ENCODE results near the gene DUSP1. TPM values are rescaled to one million over a fixed set of nuclear protein-coding genes. Genes with fewer than 3 reads are reported as not detected.

DUSP1 gene
- total and polyA plus RNA-seq, 2 of the 13 experiments (the other 11 are each of a cell fraction or from before 2014, with no cell fraction given): 27.1 to 55.5 TPM

DNA sequence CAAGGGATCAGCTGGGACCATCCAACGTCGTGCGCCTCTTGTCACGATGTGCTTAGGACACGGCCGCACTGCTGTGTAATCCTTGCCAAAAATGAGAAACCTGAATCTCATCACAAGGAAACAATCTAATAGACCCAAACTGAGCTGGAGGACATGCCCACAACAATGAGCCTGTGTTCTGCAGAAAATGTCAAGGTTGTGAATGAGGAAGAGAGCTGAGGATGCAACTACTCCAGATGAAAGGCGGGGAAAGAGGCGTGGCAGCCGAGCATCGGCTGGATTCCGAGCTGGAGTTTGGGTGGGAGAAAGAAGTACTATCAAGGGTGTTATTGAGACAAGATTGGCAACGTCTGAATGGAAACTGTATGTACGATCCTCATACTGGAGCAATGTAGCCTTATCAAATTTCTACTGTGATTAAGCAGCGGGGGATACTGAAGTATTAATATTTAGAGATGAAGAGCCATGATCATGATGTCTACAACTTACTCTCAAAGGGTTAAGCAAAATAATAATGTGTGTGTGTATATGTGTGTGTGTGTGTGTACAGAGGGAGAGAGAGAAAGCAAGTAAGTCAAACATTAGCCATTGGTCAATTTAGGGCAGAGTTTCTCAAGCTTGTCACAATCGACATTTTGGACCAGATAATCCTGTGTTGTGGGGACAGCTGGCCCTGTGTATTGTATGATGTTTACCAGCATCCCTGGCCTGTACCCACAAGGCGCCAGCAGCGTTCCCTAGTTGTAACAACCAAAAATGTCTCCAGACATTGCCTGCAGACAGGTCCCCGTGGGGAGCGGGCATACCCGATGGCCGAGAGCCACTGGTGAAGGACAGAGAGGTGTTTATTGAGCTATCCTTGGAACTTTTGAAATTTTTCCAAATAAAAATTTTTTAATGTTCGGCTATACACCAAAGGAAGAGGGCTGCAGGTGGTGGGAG is 46.5 kb downstream of the DUSP1 start (continued):
- no peak for TF ChIP-seq ZZZ3 (CRISPR knock-in tag; IDR thresholded peaks at IDR 0.05; ENCODE audit: borderline replicate concordance)
- TF ChIP-seq, protein P1, sequence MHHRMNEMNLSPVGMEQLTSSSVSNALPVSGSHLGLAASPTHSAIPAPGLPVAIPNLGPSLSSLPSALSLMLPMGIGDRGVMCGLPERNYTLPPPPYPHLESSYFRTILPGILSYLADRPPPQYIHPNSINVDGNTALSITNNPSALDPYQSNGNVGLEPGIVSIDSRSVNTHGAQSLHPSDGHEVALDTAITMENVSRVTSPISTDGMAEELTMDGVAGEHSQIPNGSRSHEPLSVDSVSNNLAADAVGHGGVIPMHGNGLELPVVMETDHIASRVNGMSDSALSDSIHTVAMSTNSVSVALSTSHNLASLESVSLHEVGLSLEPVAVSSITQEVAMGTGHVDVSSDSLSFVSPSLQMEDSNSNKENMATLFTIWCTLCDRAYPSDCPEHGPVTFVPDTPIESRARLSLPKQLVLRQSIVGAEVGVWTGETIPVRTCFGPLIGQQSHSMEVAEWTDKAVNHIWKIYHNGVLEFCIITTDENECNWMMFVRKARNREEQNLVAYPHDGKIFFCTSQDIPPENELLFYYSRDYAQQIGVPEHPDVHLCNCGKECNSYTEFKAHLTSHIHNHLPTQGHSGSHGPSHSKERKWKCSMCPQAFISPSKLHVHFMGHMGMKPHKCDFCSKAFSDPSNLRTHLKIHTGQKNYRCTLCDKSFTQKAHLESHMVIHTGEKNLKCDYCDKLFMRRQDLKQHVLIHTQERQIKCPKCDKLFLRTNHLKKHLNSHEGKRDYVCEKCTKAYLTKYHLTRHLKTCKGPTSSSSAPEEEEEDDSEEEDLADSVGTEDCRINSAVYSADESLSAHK (CRISPR knock-in tag; IDR thresholded peaks at IDR 0.05; ENCODE audit: borderline replicate concordance): no peak
- TF ChIP-seq, protein P2, sequence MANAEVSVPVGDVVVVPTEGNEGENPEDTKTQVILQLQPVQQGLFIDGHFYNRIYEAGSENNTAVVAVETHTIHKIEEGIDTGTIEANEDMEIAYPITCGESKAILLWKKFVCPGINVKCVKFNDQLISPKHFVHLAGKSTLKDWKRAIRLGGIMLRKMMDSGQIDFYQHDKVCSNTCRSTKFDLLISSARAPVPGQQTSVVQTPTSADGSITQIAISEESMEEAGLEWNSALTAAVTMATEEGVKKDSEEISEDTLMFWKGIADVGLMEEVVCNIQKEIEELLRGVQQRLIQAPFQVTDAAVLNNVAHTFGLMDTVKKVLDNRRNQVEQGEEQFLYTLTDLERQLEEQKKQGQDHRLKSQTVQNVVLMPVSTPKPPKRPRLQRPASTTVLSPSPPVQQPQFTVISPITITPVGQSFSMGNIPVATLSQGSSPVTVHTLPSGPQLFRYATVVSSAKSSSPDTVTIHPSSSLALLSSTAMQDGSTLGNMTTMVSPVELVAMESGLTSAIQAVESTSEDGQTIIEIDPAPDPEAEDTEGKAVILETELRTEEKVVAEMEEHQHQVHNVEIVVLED (CRISPR knock-in tag; IDR thresholded peaks at IDR 0.05; ENCODE audit: borderline replicate concordance): no peak
- no peak for TF ChIP-seq KAT8 (CRISPR knock-in tag; IDR thresholded peaks at IDR 0.05)
- no peak for TF ChIP-seq ZNF772 (CRISPR knock-in tag; IDR thresholded peaks at IDR 0.05)
- no peak for TF ChIP-seq HNRNPL (IDR thresholded peaks at IDR 0.05; ENCODE audit: low read depth, low read length)
- TF ChIP-seq, protein P3, sequence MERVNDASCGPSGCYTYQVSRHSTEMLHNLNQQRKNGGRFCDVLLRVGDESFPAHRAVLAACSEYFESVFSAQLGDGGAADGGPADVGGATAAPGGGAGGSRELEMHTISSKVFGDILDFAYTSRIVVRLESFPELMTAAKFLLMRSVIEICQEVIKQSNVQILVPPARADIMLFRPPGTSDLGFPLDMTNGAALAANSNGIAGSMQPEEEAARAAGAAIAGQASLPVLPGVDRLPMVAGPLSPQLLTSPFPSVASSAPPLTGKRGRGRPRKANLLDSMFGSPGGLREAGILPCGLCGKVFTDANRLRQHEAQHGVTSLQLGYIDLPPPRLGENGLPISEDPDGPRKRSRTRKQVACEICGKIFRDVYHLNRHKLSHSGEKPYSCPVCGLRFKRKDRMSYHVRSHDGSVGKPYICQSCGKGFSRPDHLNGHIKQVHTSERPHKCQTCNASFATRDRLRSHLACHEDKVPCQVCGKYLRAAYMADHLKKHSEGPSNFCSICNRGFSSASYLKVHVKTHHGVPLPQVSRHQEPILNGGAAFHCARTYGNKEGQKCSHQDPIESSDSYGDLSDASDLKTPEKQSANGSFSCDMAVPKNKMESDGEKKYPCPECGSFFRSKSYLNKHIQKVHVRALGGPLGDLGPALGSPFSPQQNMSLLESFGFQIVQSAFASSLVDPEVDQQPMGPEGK (CRISPR knock-in tag; IDR thresholded peaks at IDR 0.05): no peak
- TF ChIP-seq GABPA (IDR thresholded peaks at IDR 0.05; ENCODE audit: low read depth, low read length): no peak
- TF ChIP-seq GABPA (CRISPR knock-in tag; IDR thresholded peaks at IDR 0.05; ENCODE audit: low read depth): peak; percentile 39; the same call in 1 of the 2 replicates
- no peak for TF ChIP-seq HNRNPK (IDR thresholded peaks at IDR 0.05; ENCODE audit: low read depth, low read length, poor library complexity, severe bottlenecking)
- TF ChIP-seq ZKSCAN1 (IDR thresholded peaks at IDR 0.05; ENCODE audit: low read length): no peak
- TF ChIP-seq, protein P4, sequence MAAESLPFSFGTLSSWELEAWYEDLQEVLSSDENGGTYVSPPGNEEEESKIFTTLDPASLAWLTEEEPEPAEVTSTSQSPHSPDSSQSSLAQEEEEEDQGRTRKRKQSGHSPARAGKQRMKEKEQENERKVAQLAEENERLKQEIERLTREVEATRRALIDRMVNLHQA (CRISPR knock-in tag; IDR thresholded peaks at IDR 0.05): no peak
- TF ChIP-seq PAX8 (CRISPR knock-in tag; IDR thresholded peaks at IDR 0.05; ENCODE audit: borderline replicate concordance): no peak
- TF ChIP-seq, protein P5, sequence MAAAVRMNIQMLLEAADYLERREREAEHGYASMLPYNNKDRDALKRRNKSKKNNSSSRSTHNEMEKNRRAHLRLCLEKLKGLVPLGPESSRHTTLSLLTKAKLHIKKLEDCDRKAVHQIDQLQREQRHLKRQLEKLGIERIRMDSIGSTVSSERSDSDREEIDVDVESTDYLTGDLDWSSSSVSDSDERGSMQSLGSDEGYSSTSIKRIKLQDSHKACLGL (CRISPR knock-in tag; IDR thresholded peaks at IDR 0.05): no peak
- TF ChIP-seq, protein P6, sequence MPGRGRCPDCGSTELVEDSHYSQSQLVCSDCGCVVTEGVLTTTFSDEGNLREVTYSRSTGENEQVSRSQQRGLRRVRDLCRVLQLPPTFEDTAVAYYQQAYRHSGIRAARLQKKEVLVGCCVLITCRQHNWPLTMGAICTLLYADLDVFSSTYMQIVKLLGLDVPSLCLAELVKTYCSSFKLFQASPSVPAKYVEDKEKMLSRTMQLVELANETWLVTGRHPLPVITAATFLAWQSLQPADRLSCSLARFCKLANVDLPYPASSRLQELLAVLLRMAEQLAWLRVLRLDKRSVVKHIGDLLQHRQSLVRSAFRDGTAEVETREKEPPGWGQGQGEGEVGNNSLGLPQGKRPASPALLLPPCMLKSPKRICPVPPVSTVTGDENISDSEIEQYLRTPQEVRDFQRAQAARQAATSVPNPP (CRISPR knock-in tag; IDR thresholded peaks at IDR 0.05): no peak
- TF ChIP-seq ZNF746 (CRISPR knock-in tag; IDR thresholded peaks at IDR 0.05): no peak
- TF ChIP-seq, protein P7, sequence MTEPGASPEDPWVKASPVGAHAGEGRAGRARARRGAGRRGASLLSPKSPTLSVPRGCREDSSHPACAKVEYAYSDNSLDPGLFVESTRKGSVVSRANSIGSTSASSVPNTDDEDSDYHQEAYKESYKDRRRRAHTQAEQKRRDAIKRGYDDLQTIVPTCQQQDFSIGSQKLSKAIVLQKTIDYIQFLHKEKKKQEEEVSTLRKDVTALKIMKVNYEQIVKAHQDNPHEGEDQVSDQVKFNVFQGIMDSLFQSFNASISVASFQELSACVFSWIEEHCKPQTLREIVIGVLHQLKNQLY (CRISPR knock-in tag; IDR thresholded peaks at IDR 0.05): no peak
- TF ChIP-seq JARID2 (CRISPR knock-in tag; IDR thresholded peaks at IDR 0.05; ENCODE audit: insufficient replicate concordance): no peak
- no peak for TF ChIP-seq HMGA1 (CRISPR knock-in tag; conservative IDR thresholded peaks at IDR 0.05)
- no peak for TF ChIP-seq MZF1 (CRISPR knock-in tag; IDR thresholded peaks at IDR 0.05; ENCODE audit: borderline replicate concordance)
